HG03432 (cell line): ENCODE data around the gene TNK2.
"Not testable (repeated sequence)": the region's sequence is repeated elsewhere in the genome, so short reads cannot be mapped to it uniquely, and the experiment has no call there.

Experiments
- ATAC-seq: cut with Tn5 transposase; IDR thresholded peaks from one replicate; pipeline ENCODE4 v1.9.1; 2021; ENCODE audit warnings: mild to moderate bottlenecking, moderate library complexity; ENCODE audit not compliant: unreplicated experiment

TNK2 gene

GRCh38 chr3:195824425-195825190, 83.7 kb downstream of the TNK2 start:
- not testable (repeated sequence) for ATAC-seq

GRCh38 chr3:195823999-195824398, 84.4 kb downstream of the TNK2 start:
- no peak for ATAC-seq

- no peak for ATAC-seq
Observed at GRCh38 chr3:195823280-195823679, 85.1 kb downstream of the TNK2 start.

- ATAC-seq: no peak
Observed at GRCh38 chr3:195822131-195822696, 86.1 kb downstream of the TNK2 start.

GRCh38 chr3:195821403-195822130, 86.8 kb downstream of the TNK2 start:
- no peak for ATAC-seq

- no peak for ATAC-seq
Observed at GRCh38 chr3:195820901-195821300, 87.5 kb downstream of the TNK2 start.

GRCh38 chr3:195820186-195820585, 88.2 kb downstream of the TNK2 start:
- ATAC-seq: no peak

- ATAC-seq: no peak
Observed at GRCh38 chr3:195818301-195818700, 90.0 kb downstream of the TNK2 start.

- no peak for ATAC-seq
Observed at GRCh38 chr3:195817578-195818135, 90.7 kb downstream of the TNK2 start.

GRCh38 chr3:195816276-195816913, 92.0 kb downstream of the TNK2 start:
- ATAC-seq: not testable (repeated sequence)

GRCh38 chr3:195815169-195815771, 93.1 kb downstream of the TNK2 start:
- ATAC-seq: no peak

GRCh38 chr3:195813916-195814640, 94.3 kb downstream of the TNK2 start:
- ATAC-seq: no peak
